Mesenchymal stem cell (in vitro differentiated cells and primary cell): ENCODE measurements around the gene HOXD11.

Source experiments
- DNase-seq: peaks from one replicate; pipeline ENCODE4 v3.0.0-alpha.2; 2013
- H2AFZ ChIP-seq: one replicate; pipeline ENCODE4 v1.6.1; 2013; ENCODE audit warnings: low read depth, mild to moderate bottlenecking, control low read depth, inconsistent platforms, low read length, moderate library complexity
- H2AK5ac ChIP-seq: 2 replicates; pipeline ENCODE4 v1.6.1; 2013; ENCODE audit warnings: low read length, moderate library complexity, mild to moderate bottlenecking, inconsistent platforms; ENCODE audit not compliant: severe bottlenecking
- H2BK120ac ChIP-seq: one replicate; pipeline ENCODE4 v1.6.1; 2013; ENCODE audit warnings: low read depth, mild to moderate bottlenecking, inconsistent platforms, low read length, moderate library complexity
- H2BK12ac ChIP-seq, 2 experiments: one replicate each; pipeline ENCODE4 v1.6.1; 2013; ENCODE audit warnings: inconsistent platforms in 2 of 2, low read length in 2 of 2, mild to moderate bottlenecking in 2 of 2, moderate library complexity in 2 of 2, control low read depth in 1 of 2
- H2BK15ac ChIP-seq: one replicate; pipeline ENCODE4 v1.6.1; 2013; ENCODE audit warnings: mild to moderate bottlenecking, low read depth, inconsistent platforms; ENCODE audit not compliant: poor library complexity, severe bottlenecking
- H2BK5ac ChIP-seq: 2 replicates; pipeline ENCODE4 v1.6.1; 2013; ENCODE audit warnings: low read depth, mild to moderate bottlenecking, low read length, control low read depth, inconsistent platforms; ENCODE audit not compliant: poor library complexity, severe bottlenecking
- H3K14ac ChIP-seq, 2 experiments: one replicate each; pipeline ENCODE4 v1.6.1; 2013; ENCODE audit warnings: inconsistent platforms in 2 of 2, low read length in 2 of 2, control low read depth in 1 of 2, mild to moderate bottlenecking in 1 of 2, moderate library complexity in 1 of 2
- H3K18ac ChIP-seq, 2 experiments: one replicate each; pipeline ENCODE4 v1.6.1; 2013; ENCODE audit warnings: inconsistent platforms in 2 of 2, low read length in 2 of 2, control low read depth in 1 of 2, low read depth in 1 of 2, mild to moderate bottlenecking in 1 of 2
- H3K23ac ChIP-seq, 2 experiments: one replicate each; pipeline ENCODE4 v1.6.1; 2013; ENCODE audit warnings: inconsistent platforms in 2 of 2, low read length in 2 of 2, mild to moderate bottlenecking in 2 of 2, moderate library complexity in 2 of 2, control low read depth in 1 of 2
- H3K27ac ChIP-seq: 2 replicates; pipeline ENCODE4 v1.5.1; 2013; ENCODE audit warnings: mild to moderate bottlenecking, moderate library complexity, low read length, control low read depth, inconsistent platforms; ENCODE audit not compliant: poor library complexity, severe bottlenecking
- H3K27me3 ChIP-seq, 2 experiments: 2 replicates each; pipeline versions ENCODE4 v1.6.1 to v1.7.0; 2013; ENCODE audit warnings: low read length in 2 of 2, mild to moderate bottlenecking in 2 of 2, moderate library complexity in 2 of 2, control low read depth in 1 of 2, inconsistent platforms in 1 of 2; ENCODE audit not compliant: control insufficient read depth in 1 of 2, insufficient read depth in 1 of 2
- H3K36me3 ChIP-seq, 2 experiments: 2 replicates each; pipeline versions ENCODE4 v1.6.1 to v1.7.0; 2013; ENCODE audit warnings: low read length in 2 of 2, control low read depth in 1 of 2, inconsistent platforms in 1 of 2, low read depth in 1 of 2, mild to moderate bottlenecking in 1 of 2; ENCODE audit not compliant: insufficient read depth in 2 of 2, control insufficient read depth in 1 of 2
- H3K4ac ChIP-seq, 2 experiments: one replicate each; pipeline ENCODE4 v1.6.1; 2013; ENCODE audit warnings: inconsistent platforms in 2 of 2, low read length in 2 of 2, mild to moderate bottlenecking in 2 of 2, moderate library complexity in 2 of 2, control low read depth in 1 of 2, low read depth in 1 of 2
- H3K4me1 ChIP-seq: 2 replicates; pipeline ENCODE4 v1.6.1; 2013; ENCODE audit warnings: low read depth, low read length, control low read depth; ENCODE audit not compliant: control insufficient read depth, insufficient read depth
- H3K4me2 ChIP-seq: 2 replicates; pipeline ENCODE4 v1.6.1; 2013; ENCODE audit warnings: low read length, mild to moderate bottlenecking, inconsistent platforms; ENCODE audit not compliant: poor library complexity, severe bottlenecking
- H3K4me3 ChIP-seq, 2 experiments: 2 replicates each; pipeline versions ENCODE4 v1.5.1 to v1.7.0; 2013; ENCODE audit warnings: low read length in 2 of 2, mild to moderate bottlenecking in 2 of 2, control low read depth in 1 of 2, low read depth in 1 of 2; ENCODE audit not compliant: insufficient read depth in 1 of 2
- H3K79me1 ChIP-seq: replicated peaks from 2 replicates; pipeline ENCODE4 v1.6.1; 2013; ENCODE audit warnings: mild to moderate bottlenecking, control low read depth, low read length, inconsistent platforms; ENCODE audit not compliant: poor library complexity, severe bottlenecking
- H3K9ac ChIP-seq: 2 replicates; pipeline ENCODE4 v1.7.0; 2013; ENCODE audit warnings: mild to moderate bottlenecking, low read length, moderate library complexity
- H3K9me3 ChIP-seq: 2 replicates; pipeline ENCODE4 v1.7.0; 2013; ENCODE audit warnings: mild to moderate bottlenecking, low read length; ENCODE audit not compliant: control insufficient read depth
- H4K8ac ChIP-seq: one replicate; pipeline ENCODE4 v1.6.1; 2013; ENCODE audit warnings: inconsistent platforms, mild to moderate bottlenecking, low read length, moderate library complexity
- H4K91ac ChIP-seq: one replicate; pipeline ENCODE4 v1.6.1; 2013; ENCODE audit warnings: mild to moderate bottlenecking, low read length, inconsistent platforms
- WGBS: methylation state at CpG from one replicate; pipeline ENCODE4 v1.1.7; 2013; ENCODE audit warnings: mixed read lengths; 5-methylcytosine and 5-hydroxymethylcytosine counted together

Gene HOXD11

GRCh38 chr2:176147210-176147799, 40.2 kb downstream of the HOXD11 start:
- H3K14ac ChIP-seq = no peak overlapping the region

GRCh38 chr2:176147800-176148496, 40.9 kb downstream of the HOXD11 start:
- 18% methylated on average over 31 of the region's 31 CpGs for WGBS
- H3K4ac ChIP-seq = no peak overlapping the region
- H3K9ac ChIP-seq = no peak overlapping the region
- H3K18ac ChIP-seq = no peak overlapping the region
- peaks cover 13% of the 10 kb centered on the region for H3K79me1 ChIP-seq
- DNase-seq = no peak
- H3K14ac ChIP-seq = no peak overlapping the region
- no peak overlapping the region for H2BK5ac ChIP-seq
- H2AFZ ChIP-seq = no peak overlapping the region
- no peaks in the 10 kb centered on the region for H3K9me3 ChIP-seq
- peaks cover 7 to 13% of the 10 kb centered on the region in 2 experiments for H3K36me3 ChIP-seq
- H3K4me1 ChIP-seq = peaks cover 12% of the 10 kb centered on the region
- H3K27me3 ChIP-seq = peaks cover 0 to 68% of the 10 kb centered on the region in 2 experiments
- H2BK120ac ChIP-seq = no peak overlapping the region
- H3K27ac ChIP-seq = no peak overlapping the region
- peak overlapping the region in 1 of 2 experiments; percentile 95 for H3K23ac ChIP-seq
- no peak overlapping the region for H3K4me3 ChIP-seq
- H4K8ac ChIP-seq = no peak overlapping the region
- H2BK12ac ChIP-seq = no peak overlapping the region
- H2AK5ac ChIP-seq = no peak overlapping the region
- no peak overlapping the region for H3K4me2 ChIP-seq
- no peak overlapping the region for H4K91ac ChIP-seq
- no peak overlapping the region for H2BK15ac ChIP-seq

More at GRCh38 chr2:176147210-176147799, 40.2 kb downstream of the HOXD11 start:
- no peak overlapping the region for H4K91ac ChIP-seq
- no peak overlapping the region for H3K27ac ChIP-seq
- no peak overlapping the region for H2BK120ac ChIP-seq
- no peak overlapping the region for H2BK5ac ChIP-seq
- H3K4me2 ChIP-seq = no peak overlapping the region
- H3K18ac ChIP-seq = no peak overlapping the region
- H3K4ac ChIP-seq = no peak overlapping the region
- H3K36me3 ChIP-seq = peaks cover 3 to 10% of the 10 kb centered on the region in 2 experiments
- no peak overlapping the region for H2AFZ ChIP-seq
- H3K27me3 ChIP-seq = peaks cover 0 to 67% of the 10 kb centered on the region in 2 experiments
- no peak overlapping the region for H2BK15ac ChIP-seq
- no peak overlapping the region for H2AK5ac ChIP-seq
- H3K23ac ChIP-seq = no peak overlapping the region
- peaks cover 9% of the 10 kb centered on the region for H3K4me1 ChIP-seq
- WGBS = 32% methylated on average over 19 of the region's 32 CpGs
- H4K8ac ChIP-seq = no peak overlapping the region
- no peak overlapping the region for H2BK12ac ChIP-seq
- DNase-seq = no peak
- H3K9me3 ChIP-seq = no peaks in the 10 kb centered on the region
- H3K79me1 ChIP-seq = peaks cover 14% of the 10 kb centered on the region
- H3K4me3 ChIP-seq = no peak overlapping the region
- H3K9ac ChIP-seq = no peak overlapping the region

- peaks cover 9 to 14% of the 10 kb centered on the region in 2 experiments for H3K36me3 ChIP-seq
- no peak overlapping the region for H2AK5ac ChIP-seq
- H2BK120ac ChIP-seq = no peak overlapping the region
- no peak overlapping the region for H3K9ac ChIP-seq
- H3K4me3 ChIP-seq = no peak overlapping the region
- no peaks in the 10 kb centered on the region for H3K9me3 ChIP-seq
- no peak overlapping the region for H3K4me2 ChIP-seq
- H2BK12ac ChIP-seq = no peak overlapping the region
- peaks cover 8% of the 10 kb centered on the region for H3K79me1 ChIP-seq
- no peak overlapping the region for H2BK15ac ChIP-seq
- peaks cover 0 to 68% of the 10 kb centered on the region in 2 experiments for H3K27me3 ChIP-seq
- no peak overlapping the region for H3K18ac ChIP-seq
- H3K23ac ChIP-seq = no peak overlapping the region
- WGBS = 45% methylated on average over 11 of the region's 11 CpGs
- DNase-seq = no peak
- H4K91ac ChIP-seq = no peak overlapping the region
- no peak overlapping the region for H3K14ac ChIP-seq
- no peak overlapping the region for H2BK5ac ChIP-seq
- H3K4me1 ChIP-seq = peaks cover 12% of the 10 kb centered on the region
- H2AFZ ChIP-seq = no peak overlapping the region
- no peak overlapping the region for H3K4ac ChIP-seq
- no peak overlapping the region for H4K8ac ChIP-seq
- no peak overlapping the region for H3K27ac ChIP-seq
Measured at GRCh38 chr2:176148751-176149421, 41.8 kb downstream of the HOXD11 start.

- H2BK15ac ChIP-seq = no peak overlapping the region
- no peak overlapping the region for H3K9ac ChIP-seq
- peaks cover 8% of the 10 kb centered on the region for H3K79me1 ChIP-seq
- no peak overlapping the region for H2AFZ ChIP-seq
- H3K27ac ChIP-seq = no peak overlapping the region
- H3K18ac ChIP-seq = no peak overlapping the region
- H3K4ac ChIP-seq = no peak overlapping the region
- peaks cover 10 to 14% of the 10 kb centered on the region in 2 experiments for H3K36me3 ChIP-seq
- no peak overlapping the region for H4K91ac ChIP-seq
- peaks cover 12% of the 10 kb centered on the region for H3K4me1 ChIP-seq
- H3K4me3 ChIP-seq = no peak overlapping the region
- H2BK12ac ChIP-seq = no peak overlapping the region
- no peak overlapping the region for H2BK120ac ChIP-seq
- WGBS = 30% methylated on average over 22 of the region's 22 CpGs
- no peak for DNase-seq
- H2BK5ac ChIP-seq = no peak overlapping the region
- H2AK5ac ChIP-seq = no peak overlapping the region
- H3K4me2 ChIP-seq = no peak overlapping the region
- no peak overlapping the region for H4K8ac ChIP-seq
- no peak overlapping the region for H3K14ac ChIP-seq
- peaks cover 0 to 68% of the 10 kb centered on the region in 2 experiments for H3K27me3 ChIP-seq
- H3K9me3 ChIP-seq = no peaks in the 10 kb centered on the region
- H3K23ac ChIP-seq = peak overlapping the region in 1 of 2 experiments; percentile 42
Measured at GRCh38 chr2:176149481-176149938, 42.4 kb downstream of the HOXD11 start.
